Smooth muscle cell (in vitro differentiated cells): ENCODE data around the gene SLC46A1. TPM values are rescaled to one million over a fixed set of nuclear protein-coding genes. Genes with fewer than 3 reads are reported as not detected.

Source experiments
- DNase-seq: peaks from one replicate; lab custom pipeline; 2025; ENCODE audit not compliant: unreplicated experiment; lab: John Stamatoyannopoulos, UW
- H2AFZ ChIP-seq: fragments of 200-600 bp; sonication (generic); 2 replicates; pipeline ENCODE4 v1.6.0; 2016; ENCODE audit warnings: antibody characterized with exemption, low read depth, mild to moderate bottlenecking
- H3F3A ChIP-seq: fragments of 200-600 bp; sonication (generic); 2 replicates; pipeline ENCODE4 v1.6.0; 2017; ENCODE audit warnings: antibody characterized with exemption, low read depth
- H3K27ac ChIP-seq: fragments of 200-600 bp; sonication (generic); 2 replicates; pipeline ENCODE4 v1.5.1; 2016; ENCODE audit warnings: low read depth, mild to moderate bottlenecking
- H3K27me3 ChIP-seq: fragments of 200-600 bp; sonication (generic); 2 replicates; pipeline ENCODE4 v1.6.1; 2016; ENCODE audit warnings: low read depth, mild to moderate bottlenecking
- H3K36me3 ChIP-seq: fragments of 200-600 bp; sonication (generic); 2 replicates; pipeline ENCODE4 v1.5.1; 2016; ENCODE audit warnings: low read depth
- H3K4me1 ChIP-seq: fragments of 200-600 bp; sonication (generic); 2 replicates; pipeline ENCODE4 v1.5.1; 2016; ENCODE audit warnings: low read depth
- H3K4me2 ChIP-seq: fragments of 200-600 bp; sonication (generic); 2 replicates; pipeline ENCODE4 v1.6.0; 2016; ENCODE audit warnings: mild to moderate bottlenecking
- H3K4me3 ChIP-seq: fragments of 200-600 bp; sonication (generic); 2 replicates; pipeline ENCODE4 v1.5.1; 2016; ENCODE audit warnings: mild to moderate bottlenecking
- H3K79me2 ChIP-seq: fragments of 200-600 bp; sonication (generic); 2 replicates; pipeline ENCODE4 v1.6.0; 2016; ENCODE audit warnings: low read depth, mild to moderate bottlenecking
- H3K9ac ChIP-seq: fragments of 200-600 bp; sonication (generic); 2 replicates; pipeline ENCODE4 v1.6.0; 2016; ENCODE audit warnings: low read depth
- H3K9me3 ChIP-seq: fragments of 200-600 bp; sonication (generic); replicated peaks from 2 replicates; pipeline ENCODE4 v1.5.1; 2016; ENCODE audit warnings: low read depth
- H4K20me1 ChIP-seq: fragments of 200-600 bp; sonication (generic); 2 replicates; pipeline ENCODE4 v1.6.0; 2016; ENCODE audit warnings: low read depth
- WGBS: methylation state at CpG from one replicate; pipeline ENCODE4 v1.1.7; 2016; ENCODE audit warnings: low lambda C conversion rate; 5-methylcytosine and 5-hydroxymethylcytosine counted together
- polyA plus RNA-seq: library from polyadenylated mRNA; unstranded; fragments of >200 nt; fragmentation: Nextera tagmentation; extraction: Ambion mirVana; gene quantifications from 2 replicates; pipeline ENCODE4 v1.2.1, GENCODE V29; 2016
- total RNA-seq: library from RNA; depleted of rRNA; stranded (reverse); fragments of >200 nt; gene quantifications from 2 replicates; pipeline ENCODE4 v1.2.3, GENCODE V29; 2014
- TF ChIP-seq, protein P1 (sequence below): fragments of 200-600 bp; sonication (generic); IDR thresholded peaks from 2 replicates; pipeline ENCODE4 v1.5.1; 2017; ENCODE audit warnings: borderline replicate concordance, mild to moderate bottlenecking, antibody characterized with exemption; ENCODE audit not compliant: insufficient read depth, poor library complexity, severe bottlenecking

SLC46A1 gene
- total and polyA plus RNA-seq, 2 experiments from 2014 or later = 7.0 to 20.9 TPM

DNA sequence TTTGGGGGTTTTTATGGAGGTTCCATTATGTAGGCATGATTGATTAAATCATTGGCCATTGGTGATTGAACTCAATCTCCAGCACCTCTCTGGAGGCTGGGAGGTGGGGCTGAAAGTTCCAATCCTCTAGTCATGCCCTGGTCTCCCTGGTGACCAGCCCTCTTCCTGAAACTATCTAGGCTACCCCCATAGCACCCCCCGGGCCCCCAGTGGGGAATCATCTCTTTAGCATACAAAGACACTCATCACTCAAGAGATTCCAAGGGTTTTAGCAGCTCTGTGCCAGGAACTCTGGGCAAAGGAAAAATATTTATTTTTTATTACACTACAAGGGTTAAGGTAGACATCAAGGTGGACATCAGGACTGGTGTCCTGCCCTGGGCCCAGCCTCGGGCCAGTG lies 10.6 kb downstream of the SLC46A1 start:
- Histone ChIP-seq H3K4me2 (peak overlapping the region; percentile 20), H3K36me3 (no peaks in the 10 kb centered on the region), H3K4me3 (no peak overlapping the region), H3K27ac (peak overlapping the region; percentile 16), H3K27me3 (no peaks in the 10 kb centered on the region), H3K79me2 (no peaks in the 10 kb centered on the region), H3F3A (peaks cover 7% of the 10 kb centered on the region), H3K9me3 (no peaks in the 10 kb centered on the region), H3K4me1 (no peaks in the 10 kb centered on the region), H2AFZ (no peak overlapping the region), H3K9ac (no peak overlapping the region), H4K20me1 (no peaks in the 10 kb centered on the region)
- TF ChIP-seq, protein P1, sequence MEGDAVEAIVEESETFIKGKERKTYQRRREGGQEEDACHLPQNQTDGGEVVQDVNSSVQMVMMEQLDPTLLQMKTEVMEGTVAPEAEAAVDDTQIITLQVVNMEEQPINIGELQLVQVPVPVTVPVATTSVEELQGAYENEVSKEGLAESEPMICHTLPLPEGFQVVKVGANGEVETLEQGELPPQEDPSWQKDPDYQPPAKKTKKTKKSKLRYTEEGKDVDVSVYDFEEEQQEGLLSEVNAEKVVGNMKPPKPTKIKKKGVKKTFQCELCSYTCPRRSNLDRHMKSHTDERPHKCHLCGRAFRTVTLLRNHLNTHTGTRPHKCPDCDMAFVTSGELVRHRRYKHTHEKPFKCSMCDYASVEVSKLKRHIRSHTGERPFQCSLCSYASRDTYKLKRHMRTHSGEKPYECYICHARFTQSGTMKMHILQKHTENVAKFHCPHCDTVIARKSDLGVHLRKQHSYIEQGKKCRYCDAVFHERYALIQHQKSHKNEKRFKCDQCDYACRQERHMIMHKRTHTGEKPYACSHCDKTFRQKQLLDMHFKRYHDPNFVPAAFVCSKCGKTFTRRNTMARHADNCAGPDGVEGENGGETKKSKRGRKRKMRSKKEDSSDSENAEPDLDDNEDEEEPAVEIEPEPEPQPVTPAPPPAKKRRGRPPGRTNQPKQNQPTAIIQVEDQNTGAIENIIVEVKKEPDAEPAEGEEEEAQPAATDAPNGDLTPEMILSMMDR = no peak
- 66% methylated on average over 2 of the region's 2 CpGs for WGBS
- DNase-seq = no peak

DNA sequence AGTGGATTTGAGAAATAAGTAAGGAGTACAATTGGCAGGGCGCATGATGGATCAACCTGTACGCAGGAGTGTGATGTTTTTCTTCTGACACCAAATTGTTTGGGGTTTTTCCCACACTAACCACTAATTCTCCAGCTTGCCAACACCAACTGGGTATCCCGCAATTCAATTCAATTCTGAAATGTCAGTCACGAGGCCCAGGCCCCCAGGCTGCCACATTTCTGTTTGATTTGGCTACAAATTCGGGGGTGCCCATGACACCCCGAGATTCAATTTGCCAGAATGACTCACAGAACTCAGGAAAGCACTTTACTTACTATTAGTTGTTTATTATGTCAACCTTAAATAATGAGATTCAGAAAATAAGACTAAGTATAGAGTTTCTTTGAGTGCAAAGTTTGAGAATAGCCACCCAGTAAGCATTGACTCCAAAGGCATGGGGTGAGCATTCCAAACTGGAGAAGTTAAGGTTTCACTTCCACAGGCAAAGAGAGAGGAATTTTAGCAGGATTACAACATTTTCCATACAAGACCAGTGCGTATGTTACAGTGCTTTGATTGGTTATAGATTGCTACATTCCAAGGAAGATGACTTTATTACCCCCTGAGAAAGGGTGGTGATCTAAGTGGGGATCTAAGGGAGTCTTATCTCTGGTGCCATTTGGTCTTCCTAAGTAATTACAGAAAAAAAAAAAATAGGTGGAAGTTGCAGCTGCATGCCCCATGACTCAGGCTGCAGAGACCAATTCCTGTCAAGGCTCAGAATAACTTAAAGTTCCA lies 11.5 kb downstream of the SLC46A1 start:
- peak overlapping the region; percentile 16 for H3K27ac ChIP-seq
- peaks cover 7% of the 10 kb centered on the region for H3F3A ChIP-seq
- no peaks in the 10 kb centered on the region for H3K9me3 ChIP-seq
- H3K4me2 ChIP-seq = peak overlapping the region; percentile 20
- H3K4me3 ChIP-seq = no peak overlapping the region
- 70% methylated on average over 7 of the region's 7 CpGs for WGBS
- peaks cover 5% of the 10 kb centered on the region for H3K36me3 ChIP-seq
- no peak overlapping the region for H2AFZ ChIP-seq
- H3K4me1 ChIP-seq = no peaks in the 10 kb centered on the region
- no peaks in the 10 kb centered on the region for H4K20me1 ChIP-seq
- no peak overlapping the region for H3K9ac ChIP-seq
- no peaks in the 10 kb centered on the region for H3K27me3 ChIP-seq
- DNase-seq = no peak
- TF ChIP-seq, protein P1 = no peak
- H3K79me2 ChIP-seq = no peaks in the 10 kb centered on the region

DNA sequence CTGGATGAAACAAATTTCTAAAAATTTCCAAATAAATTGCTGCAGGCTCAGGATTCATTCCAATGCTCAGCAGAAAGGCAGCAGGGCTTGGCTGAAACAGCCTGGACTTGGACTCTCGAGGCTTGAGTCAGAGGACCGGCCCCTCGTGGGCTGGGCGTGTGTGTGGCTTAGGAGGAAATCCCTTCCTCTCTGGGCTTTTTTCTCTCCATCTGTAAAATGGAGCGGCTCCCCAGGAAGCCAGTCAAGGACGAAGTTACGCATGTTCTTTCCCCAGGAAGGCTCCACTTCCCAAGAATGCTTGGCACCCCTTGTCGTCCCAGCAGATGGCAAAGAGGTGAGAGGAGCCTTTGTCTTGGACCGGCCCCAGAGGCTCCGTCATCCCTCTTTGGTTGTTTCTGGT lies 13.5 kb downstream of the SLC46A1 start:
- TF ChIP-seq, protein P1 = no peak
- Histone ChIP-seq H3F3A (peaks cover 7% of the 10 kb centered on the region), H3K4me3 (no peak overlapping the region), H3K36me3 (peaks cover 8% of the 10 kb centered on the region), H3K27me3 (no peaks in the 10 kb centered on the region), H3K79me2 (no peaks in the 10 kb centered on the region), H2AFZ (no peak overlapping the region), H3K4me1 (no peaks in the 10 kb centered on the region), H3K4me2 (no peak overlapping the region), H3K9me3 (no peaks in the 10 kb centered on the region), H4K20me1 (peaks cover 2% of the 10 kb centered on the region), H3K27ac (no peak overlapping the region), H3K9ac (no peak overlapping the region)
- WGBS = 57% methylated on average over 10 of the region's 10 CpGs
- no peak for DNase-seq

DNA sequence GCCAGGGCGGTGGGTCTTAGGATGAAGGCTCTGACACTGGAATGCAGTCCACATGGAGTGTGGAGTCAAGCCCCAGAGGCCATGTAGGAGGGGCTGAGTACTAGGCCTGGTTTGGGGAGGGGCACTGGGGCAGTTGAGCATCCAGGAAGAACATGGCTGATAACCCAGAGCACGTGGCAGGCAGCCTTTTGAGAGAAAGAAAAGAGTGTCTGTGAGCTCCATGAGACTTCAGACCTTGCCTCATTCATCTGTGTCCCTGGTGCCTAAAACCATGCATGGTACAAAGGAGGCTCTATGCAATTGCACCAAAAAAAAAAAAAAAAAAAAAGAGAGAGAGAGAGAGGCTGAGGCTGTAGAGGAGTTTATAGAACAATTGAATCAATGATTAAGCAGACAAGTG lies 14.6 kb downstream of the SLC46A1 start:
- peaks cover 3% of the 10 kb centered on the region for H4K20me1 ChIP-seq
- no peak overlapping the region for H3K9ac ChIP-seq
- 69% methylated on average over 2 of the region's 2 CpGs for WGBS
- no peak overlapping the region for H3K4me2 ChIP-seq
- no peaks in the 10 kb centered on the region for H3K79me2 ChIP-seq
- TF ChIP-seq, protein P1 = no peak
- no peaks in the 10 kb centered on the region for H3K9me3 ChIP-seq
- peaks cover 7% of the 10 kb centered on the region for H3F3A ChIP-seq
- peaks cover 8% of the 10 kb centered on the region for H3K36me3 ChIP-seq
- no peaks in the 10 kb centered on the region for H3K27me3 ChIP-seq
- DNase-seq = no peak
- H2AFZ ChIP-seq = no peak overlapping the region
- no peak overlapping the region for H3K4me3 ChIP-seq
- H3K4me1 ChIP-seq = no peaks in the 10 kb centered on the region
- H3K27ac ChIP-seq = no peak overlapping the region
